PFSK-1 (cell line): ENCODE results near the gene DEGS1.

Source experiments
- POLR2AphosphoS5 ChIP-seq: IDR thresholded peaks from 2 replicates; pipeline ENCODE4 v1.6.1; 2012; ENCODE audit warnings: low read depth, mild to moderate bottlenecking, control low read depth, low read length, moderate library complexity
- TAF1 ChIP-seq: IDR thresholded peaks from 2 replicates; pipeline ENCODE4 v1.6.1; 2012; ENCODE audit warnings: low read length, control low read depth, borderline replicate concordance; ENCODE audit not compliant: insufficient read depth
- TF ChIP-seq, protein P1 (sequence below), 2 experiments: IDR thresholded peaks; 2 replicates each; pipeline versions ENCODE4 v1.6.1 to v1.8.0; 2011 to 2012; ENCODE audit warnings: low read depth in 2 of 2, low read length in 2 of 2, control low read depth in 1 of 2, inconsistent platforms in 1 of 2, mild to moderate bottlenecking in 1 of 2, moderate library complexity in 1 of 2; ENCODE audit not compliant: insufficient read depth in 1 of 2

DNA sequence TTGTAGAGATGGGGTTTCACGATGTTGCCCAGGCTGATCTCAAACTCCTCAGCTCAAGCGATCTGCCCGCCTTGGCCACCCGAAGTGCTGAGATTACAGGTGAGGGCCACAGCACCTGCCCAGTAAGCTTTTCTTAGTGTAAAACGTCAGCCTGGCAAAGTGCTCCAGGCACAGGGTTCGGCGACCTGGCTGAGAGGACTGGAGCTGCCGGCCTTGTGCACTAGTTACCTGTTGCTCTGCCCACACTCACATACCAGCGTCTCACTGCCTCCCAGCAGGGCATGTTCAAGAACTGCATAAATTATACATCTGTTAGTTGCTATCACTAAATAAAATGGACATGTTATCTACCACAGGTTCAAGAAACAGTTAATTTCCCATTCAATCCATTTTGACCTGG lies 55.2 kb downstream of the DEGS1 start:
- TF ChIP-seq TAF1 = no peak
- TF ChIP-seq POLR2AphosphoS5 = no peak
- TF ChIP-seq, protein P1, sequence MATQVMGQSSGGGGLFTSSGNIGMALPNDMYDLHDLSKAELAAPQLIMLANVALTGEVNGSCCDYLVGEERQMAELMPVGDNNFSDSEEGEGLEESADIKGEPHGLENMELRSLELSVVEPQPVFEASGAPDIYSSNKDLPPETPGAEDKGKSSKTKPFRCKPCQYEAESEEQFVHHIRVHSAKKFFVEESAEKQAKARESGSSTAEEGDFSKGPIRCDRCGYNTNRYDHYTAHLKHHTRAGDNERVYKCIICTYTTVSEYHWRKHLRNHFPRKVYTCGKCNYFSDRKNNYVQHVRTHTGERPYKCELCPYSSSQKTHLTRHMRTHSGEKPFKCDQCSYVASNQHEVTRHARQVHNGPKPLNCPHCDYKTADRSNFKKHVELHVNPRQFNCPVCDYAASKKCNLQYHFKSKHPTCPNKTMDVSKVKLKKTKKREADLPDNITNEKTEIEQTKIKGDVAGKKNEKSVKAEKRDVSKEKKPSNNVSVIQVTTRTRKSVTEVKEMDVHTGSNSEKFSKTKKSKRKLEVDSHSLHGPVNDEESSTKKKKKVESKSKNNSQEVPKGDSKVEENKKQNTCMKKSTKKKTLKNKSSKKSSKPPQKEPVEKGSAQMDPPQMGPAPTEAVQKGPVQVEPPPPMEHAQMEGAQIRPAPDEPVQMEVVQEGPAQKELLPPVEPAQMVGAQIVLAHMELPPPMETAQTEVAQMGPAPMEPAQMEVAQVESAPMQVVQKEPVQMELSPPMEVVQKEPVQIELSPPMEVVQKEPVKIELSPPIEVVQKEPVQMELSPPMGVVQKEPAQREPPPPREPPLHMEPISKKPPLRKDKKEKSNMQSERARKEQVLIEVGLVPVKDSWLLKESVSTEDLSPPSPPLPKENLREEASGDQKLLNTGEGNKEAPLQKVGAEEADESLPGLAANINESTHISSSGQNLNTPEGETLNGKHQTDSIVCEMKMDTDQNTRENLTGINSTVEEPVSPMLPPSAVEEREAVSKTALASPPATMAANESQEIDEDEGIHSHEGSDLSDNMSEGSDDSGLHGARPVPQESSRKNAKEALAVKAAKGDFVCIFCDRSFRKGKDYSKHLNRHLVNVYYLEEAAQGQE (IDR thresholded peaks at IDR 0.05; ENCODE audit: insufficient read depth in 1 of 2, low read depth in 2 of 2, low read length in 2 of 2) = no peak
